IMR-90 (cell line): ENCODE results near the gene MIER2. TPM values are rescaled to one million over a fixed set of nuclear protein-coding genes. Genes with fewer than 3 reads are reported as not detected.

ENCODE experiments used
- ATAC-seq: fragments of 200-7000 bp; cut with Tn5 transposase; 2 replicates; pipeline ENCODE4 v1.9.1; 2020; ENCODE audit warnings: low read depth, mild to moderate bottlenecking, moderate library complexity
- BruUV-seq: library from RNA; stranded (reverse); fragments of 400-500 nt; replicated peaks from 2 replicates; lab custom pipeline; 2021; lab: Mats Ljungman, UMichigan
- CTCF ChIA-PET: fragments of 300-600 bp; formaldehyde crosslinking; extraction: SDS; loops from one replicate; lab custom pipeline; 2021; ENCODE audit warnings: antibody characterized with exemption; lab: Yijun Ruan, JAX
- POLR2A ChIA-PET: fragments of 300-600 bp; sonication (Branson Sonifier 250); formaldehyde crosslinking; loops from one replicate; lab custom pipeline; 2022; ENCODE audit warnings: antibody characterized with exemption; ENCODE audit not compliant: unreplicated experiment; lab: Charles Lee
- DNase-seq: peaks from one replicate; pipeline ENCODE4 v3.0.0; 2013
- H2AFZ ChIP-seq: replicated peaks from 2 replicates; pipeline ENCODE3; 2013; ENCODE audit warnings: low read length, mild to moderate bottlenecking; ENCODE audit not compliant: poor library complexity
- H2AK5ac ChIP-seq: 2 replicates; pipeline ENCODE4 v1.6.1; 2013; ENCODE audit warnings: low read depth, low read length, inconsistent platforms
- H2AK9ac ChIP-seq: replicated peaks from 2 replicates; pipeline ENCODE3; 2013; ENCODE audit warnings: mild to moderate bottlenecking, low read depth, low read length, moderate library complexity; ENCODE audit not compliant: poor library complexity
- H2BK120ac ChIP-seq: 2 replicates; pipeline ENCODE4 v1.6.1; 2013; ENCODE audit warnings: low read depth, low read length, inconsistent platforms
- H2BK15ac ChIP-seq: 3 replicates; pipeline ENCODE4 v1.6.1; 2013; ENCODE audit warnings: low read depth, low read length, inconsistent platforms
- H2BK20ac ChIP-seq: 2 replicates; pipeline ENCODE4 v1.6.1; 2013; ENCODE audit warnings: low read depth, mild to moderate bottlenecking, inconsistent platforms, low read length, moderate library complexity
- H2BK5ac ChIP-seq: 2 replicates; pipeline ENCODE4 v1.6.1; 2013; ENCODE audit warnings: mild to moderate bottlenecking, low read depth, low read length, inconsistent platforms; ENCODE audit not compliant: poor library complexity, severe bottlenecking
- H3K14ac ChIP-seq: replicated peaks from 2 replicates; pipeline ENCODE4 v1.6.1; 2013; ENCODE audit warnings: low read depth, low read length, inconsistent platforms
- H3K18ac ChIP-seq: 2 replicates; pipeline ENCODE4 v1.6.1; 2013; ENCODE audit warnings: low read depth, low read length, control low read depth
- H3K23ac ChIP-seq: 2 replicates; pipeline ENCODE4 v1.6.1; 2013; ENCODE audit warnings: low read depth, low read length, inconsistent platforms
- H3K27ac ChIP-seq: 2 replicates; pipeline ENCODE4 v1.5.1; 2013; ENCODE audit warnings: mild to moderate bottlenecking, control low read depth, low read length; ENCODE audit not compliant: insufficient read depth
- H3K27me3 ChIP-seq: 2 replicates; pipeline ENCODE4 v1.6.1; 2013; ENCODE audit warnings: low read length; ENCODE audit not compliant: control insufficient read depth, insufficient read depth
- H3K36me3 ChIP-seq: 2 replicates; pipeline ENCODE4 v1.6.1; 2013; ENCODE audit warnings: low read length, mixed read lengths; ENCODE audit not compliant: control insufficient read depth, insufficient read depth
- H3K4ac ChIP-seq: 2 replicates; pipeline ENCODE4 v1.6.1; 2013; ENCODE audit warnings: low read depth, low read length, inconsistent platforms
- H3K4me1 ChIP-seq: 2 replicates; pipeline ENCODE4 v1.6.1; 2013; ENCODE audit warnings: low read length, mixed read lengths; ENCODE audit not compliant: control insufficient read depth, insufficient read depth
- H3K4me2 ChIP-seq: 2 replicates; pipeline ENCODE4 v1.6.1; 2013; ENCODE audit warnings: low read depth, mild to moderate bottlenecking, control low read depth, low read length, moderate library complexity
- H3K4me3 ChIP-seq: 2 replicates; pipeline ENCODE4 v1.5.1; 2013; ENCODE audit warnings: low read depth, mild to moderate bottlenecking, control low read depth, low read length, moderate library complexity; ENCODE audit not compliant: insufficient read depth
- H3K56ac ChIP-seq: 2 replicates; pipeline ENCODE4 v1.6.1; 2013; ENCODE audit warnings: low read length, inconsistent platforms; ENCODE audit not compliant: insufficient read depth; ENCODE audit errors: extremely low read depth
- H3K79me1 ChIP-seq, 2 experiments: 2 replicates each; pipeline ENCODE4 v1.6.1; 2013; ENCODE audit warnings: low read length in 2 of 2, inconsistent platforms in 1 of 2, low read depth in 1 of 2
- H3K9ac ChIP-seq: 2 replicates; pipeline ENCODE4 v1.6.1; 2013; ENCODE audit warnings: low read depth, low read length, control low read depth
- H3K9me1 ChIP-seq: 2 replicates; pipeline ENCODE4 v1.6.1; 2013; ENCODE audit warnings: low read length, inconsistent platforms; ENCODE audit not compliant: insufficient read depth
- H3K9me3 ChIP-seq: 2 replicates; pipeline ENCODE4 v1.6.1; 2013; ENCODE audit warnings: low read length; ENCODE audit not compliant: control insufficient read depth, insufficient read depth
- H4K20me1 ChIP-seq: 2 replicates; pipeline ENCODE4 v1.6.1; 2013; ENCODE audit warnings: low read length, inconsistent platforms; ENCODE audit not compliant: insufficient read depth
- H4K5ac ChIP-seq: 2 replicates; pipeline ENCODE4 v1.6.1; 2013; ENCODE audit warnings: mild to moderate bottlenecking, low read depth, low read length, control low read depth
- H4K8ac ChIP-seq, 2 experiments: 2 replicates each; pipeline ENCODE4 v1.6.1; 2013; ENCODE audit warnings: low read depth in 2 of 2, low read length in 2 of 2, control low read depth in 1 of 2, inconsistent platforms in 1 of 2
- H4K91ac ChIP-seq: 2 replicates; pipeline ENCODE4 v1.6.1; 2013; ENCODE audit warnings: low read depth, low read length, inconsistent platforms; ENCODE audit not compliant: insufficient read depth
- RAD21 ChIP-seq: IDR thresholded peaks from 2 replicates; pipeline ENCODE4 v1.6.1; 2012; ENCODE audit warnings: low read length, improper control_type of control experiment
- WGBS, 2 experiments: methylation state at CpG; one replicate each; pipeline versions ENCODE4 v1.1.5 to v1.1.7; 2013; ENCODE audit warnings: missing lambda C conversion rate in 2 of 2; ENCODE audit not compliant: insufficient read length in 1 of 2; ENCODE audit errors: extremely low coverage in 2 of 2; 5-methylcytosine and 5-hydroxymethylcytosine counted together
- dilution Hi-C: fragments of 300-500 bp; cut with HindIII; formaldehyde crosslinking; loops from one replicate; pipeline ENCODE4 v1.14.3; 2018; ENCODE audit warnings: low sequenced_read_pairs; ENCODE audit not compliant: unreplicated experiment
- in situ Hi-C: fragments of 300-500 bp; cut with MboI; formaldehyde crosslinking; loops from 3 replicates; pipeline ENCODE4 v1.14.3; 2019; ENCODE audit warnings: low sequenced_read_pairs, inconsistent platforms, mixed read lengths
- intact Hi-C: fragments of 100-400 bp; cut with micrococcal nuclease; formaldehyde crosslinking; loops from 2 replicates; pipeline ENCODE4 v1.10.0; 2022
- polyA plus RNA-seq, 3 experiments: library from polyadenylated mRNA; depleted of rRNA; stranded (reverse); fragments of >200 nt; gene quantifications; 2 replicates each; pipeline ENCODE4 v1.2.3, GENCODE V29; 2012; ENCODE audit warnings: low replicate concordance in 1 of 3
- total RNA-seq: library from RNA; depleted of rRNA; stranded (reverse); fragments of >200 nt; gene quantifications from 2 replicates; pipeline ENCODE4 v1.2.3, GENCODE V29; 2012

MIER2 gene
- total and polyA plus RNA-seq, 2 of the 4 experiments (the other 2 are of a cell fraction), result 28.0 to 28.4 TPM

DNA sequence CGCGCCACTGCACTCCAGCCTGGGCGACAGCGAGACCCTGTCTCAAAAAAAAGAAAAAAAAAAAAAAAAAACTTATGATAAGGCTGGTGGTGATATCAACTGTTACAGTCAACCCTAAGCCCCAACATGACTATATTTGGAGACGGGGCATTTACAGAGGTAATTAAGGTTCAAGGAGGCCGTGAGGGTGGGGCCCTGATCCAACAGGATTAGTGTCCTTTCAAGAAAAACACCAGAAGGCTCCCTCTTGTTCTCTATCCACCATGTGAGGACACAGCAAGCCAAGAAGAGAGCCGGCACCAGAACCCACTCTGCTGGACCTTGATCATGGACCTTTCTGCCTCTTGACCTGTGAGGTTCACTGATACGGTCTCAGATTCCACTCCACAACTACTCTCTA lies 14.1 kb downstream of the MIER2 start:
- H3K4me1 ChIP-seq, result peaks cover 7% of the 10 kb centered on the region
- H3K9me1 ChIP-seq, result peaks cover 12% of the 10 kb centered on the region
- no peak for TF ChIP-seq RAD21
- H2BK120ac ChIP-seq, result no peak overlapping the region
- no peak overlapping the region for H2BK5ac ChIP-seq
- 100% methylated on average over 1 of the region's 8 CpGs; no CpG with 5 or more reads in 1 of the 2 experiments for WGBS, 2 experiments
- ChIA-PET CTCF (no interaction called here), POLR2A (no interaction called here)
- peaks cover 69% of the 10 kb centered on the region for H3K36me3 ChIP-seq
- H3K23ac ChIP-seq, result no peak overlapping the region
- no peak overlapping the region for H3K27ac ChIP-seq
- no peak overlapping the region for H3K4me2 ChIP-seq
- H3K18ac ChIP-seq, result no peak overlapping the region
- no peak overlapping the region for H4K91ac ChIP-seq
- intact Hi-C loops, result no loop called here
- no peak for DNase-seq
- H4K20me1 ChIP-seq, result peaks cover 33% of the 10 kb centered on the region
- no peak overlapping the region for H3K9ac ChIP-seq
- H4K5ac ChIP-seq, result no peak overlapping the region
- in situ Hi-C loops, result no loop called here
- ATAC-seq, result no peak
- H3K4ac ChIP-seq, result no peak overlapping the region
- no peak overlapping the region for H2BK20ac ChIP-seq
- H3K14ac ChIP-seq, result no peak overlapping the region
- no peak overlapping the region for H2AK9ac ChIP-seq
- no peak overlapping the region for H4K8ac ChIP-seq
- H3K27me3 ChIP-seq, result no peaks in the 10 kb centered on the region
- no peak overlapping the region for H2AFZ ChIP-seq
- no peak overlapping the region for H2BK15ac ChIP-seq
- BruUV-seq, result no TSS peak
- dilution Hi-C loops, result no loop called here
- H3K79me1 ChIP-seq, result peaks cover 4 to 59% of the 10 kb centered on the region in 2 experiments
- H3K56ac ChIP-seq, result no peak overlapping the region
- peaks cover 20% of the 10 kb centered on the region for H3K9me3 ChIP-seq
- no peak overlapping the region for H2AK5ac ChIP-seq
- H3K4me3 ChIP-seq, result no peak overlapping the region
